CD4-positive, alpha-beta T cell treated with Interleukin-1 beta for 1 hour (primary cell): Measurements from ENCODE around the gene KIAA1191.
"Not testable (repeated sequence)": the region's sequence is repeated elsewhere in the genome, so short reads cannot be mapped to it uniquely, and the experiment has no call there.

Experiments
- DNase-seq, 2 donors: peaks; one replicate each; pipeline ENCODE4 v3.0.0-alpha.2; 2020 to 2022

Gene KIAA1191, protein sequence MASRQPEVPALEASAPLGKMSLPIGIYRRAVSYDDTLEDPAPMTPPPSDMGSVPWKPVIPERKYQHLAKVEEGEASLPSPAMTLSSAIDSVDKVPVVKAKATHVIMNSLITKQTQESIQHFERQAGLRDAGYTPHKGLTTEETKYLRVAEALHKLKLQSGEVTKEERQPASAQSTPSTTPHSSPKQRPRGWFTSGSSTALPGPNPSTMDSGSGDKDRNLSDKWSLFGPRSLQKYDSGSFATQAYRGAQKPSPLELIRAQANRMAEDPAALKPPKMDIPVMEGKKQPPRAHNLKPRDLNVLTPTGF

DNA sequence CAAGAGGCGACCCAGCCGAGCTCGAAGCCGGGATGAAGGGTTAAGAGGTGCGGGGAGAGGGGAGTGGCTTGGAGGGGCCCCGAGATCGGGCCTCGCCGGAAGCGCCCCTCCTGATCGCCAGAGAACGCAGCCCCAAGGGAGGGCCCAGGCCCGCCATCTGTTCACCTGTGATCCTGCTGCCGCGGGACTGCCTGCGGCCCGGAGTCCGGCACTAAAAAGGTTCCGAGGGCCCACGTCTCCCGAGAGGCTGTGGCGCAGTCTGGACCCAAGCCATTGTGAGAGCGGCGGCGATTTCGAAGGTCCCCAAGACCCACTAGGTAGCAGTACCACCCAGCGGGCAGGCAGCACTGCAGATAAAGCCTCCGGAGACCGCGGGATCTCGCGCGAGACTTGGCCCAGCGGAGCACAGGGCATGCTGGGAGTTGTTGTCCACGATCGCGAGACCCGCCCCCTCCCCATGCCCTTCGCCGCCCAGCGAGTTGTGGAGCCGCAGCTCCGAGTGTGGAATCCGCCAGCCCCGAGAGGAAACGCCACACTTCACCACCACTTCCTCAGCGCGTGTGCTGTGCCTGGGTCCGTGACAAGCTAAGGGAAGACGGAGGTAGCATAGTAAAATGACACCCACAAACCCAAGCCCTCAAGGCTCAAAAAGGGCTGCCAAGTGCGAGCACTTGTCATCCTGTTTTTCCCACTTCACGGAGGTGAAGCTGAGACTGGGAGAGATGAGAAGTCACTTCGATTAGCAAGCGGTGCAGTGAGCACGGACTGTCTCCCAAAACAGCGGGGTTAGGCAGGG lies at the start of gene KIAA1191:
TSS of gene KIAA1191 (minus strand) at position 328 of the 796 bp plus-strand sequence. CDS start 2,256 bp downstream, outside the sequence.
- DNase-seq = peak; percentile 96

DNA sequence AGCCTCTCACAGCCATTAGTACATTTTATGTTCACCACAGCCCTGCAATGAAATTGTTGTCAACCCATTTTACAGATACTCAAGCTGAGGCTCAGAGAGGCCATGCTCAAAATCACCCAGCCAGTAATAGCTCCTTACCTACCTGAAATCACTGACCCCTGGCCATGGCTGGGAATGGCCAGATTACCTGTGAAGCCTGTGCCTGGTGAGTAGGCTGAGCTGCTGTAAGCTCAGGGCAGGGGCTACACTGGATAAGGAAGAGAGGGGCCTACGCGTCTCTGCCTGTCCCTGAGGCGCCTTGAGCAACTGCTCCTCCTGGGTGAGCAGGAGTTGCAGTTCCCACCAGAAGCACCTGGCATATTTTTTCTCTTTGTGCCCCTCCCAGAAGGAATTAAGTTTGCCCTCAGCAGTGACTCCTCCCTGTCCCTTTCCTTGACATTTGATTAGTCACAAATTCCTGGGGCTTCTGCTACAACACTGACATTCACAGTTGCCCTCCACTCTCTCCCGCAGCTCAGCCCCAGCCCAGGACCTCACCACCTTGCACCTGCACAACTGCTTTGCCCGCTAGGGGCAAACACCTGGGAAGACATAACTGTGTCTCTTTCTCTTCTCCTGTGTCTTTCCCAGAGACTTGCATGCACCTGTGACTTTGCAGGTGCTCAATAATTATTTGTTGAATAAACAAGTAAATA lies 49.1 kb upstream of the KIAA1191 start:
- no peak for DNase-seq

DNA sequence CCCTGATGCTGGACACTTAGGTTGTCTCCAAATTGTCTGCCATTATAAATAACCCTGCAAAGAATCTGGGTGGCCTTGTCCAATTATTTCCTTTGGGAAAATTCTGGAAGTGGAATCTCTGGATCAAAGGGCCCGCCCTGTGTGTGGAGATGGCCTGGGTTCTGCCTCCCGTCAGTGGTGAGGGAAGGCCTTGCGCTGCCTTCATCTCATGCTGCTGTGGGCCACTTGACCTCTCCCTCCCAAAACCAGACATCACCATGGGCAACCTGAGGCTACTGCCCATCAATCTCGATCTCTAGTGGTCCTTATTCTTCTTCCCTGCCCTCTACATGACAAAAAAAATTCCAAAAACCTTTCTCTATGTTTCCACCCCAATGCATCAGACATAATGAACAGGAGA lies 48.2 kb upstream of the KIAA1191 start:
- DNase-seq = no peak

DNA sequence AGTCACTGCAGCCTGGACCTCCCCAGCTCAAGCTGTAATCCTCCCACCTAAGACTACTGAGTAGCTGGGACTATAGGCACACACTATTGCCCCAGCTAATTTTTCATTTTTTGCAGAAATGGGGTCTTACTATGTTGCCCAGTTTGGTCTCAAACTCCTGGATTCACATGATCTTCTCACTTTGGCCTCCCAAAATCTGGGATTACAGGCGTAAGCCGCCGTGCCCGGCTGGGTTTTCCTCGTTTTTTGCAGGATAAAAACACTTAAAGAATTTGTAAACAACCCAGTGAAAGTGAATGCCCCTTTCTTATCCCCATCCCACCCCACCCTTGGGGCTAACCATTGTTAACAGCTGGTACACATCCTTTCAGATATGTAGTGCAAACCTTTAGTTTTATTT lies 47.0 kb upstream of the KIAA1191 start:
- no peak for DNase-seq

DNA sequence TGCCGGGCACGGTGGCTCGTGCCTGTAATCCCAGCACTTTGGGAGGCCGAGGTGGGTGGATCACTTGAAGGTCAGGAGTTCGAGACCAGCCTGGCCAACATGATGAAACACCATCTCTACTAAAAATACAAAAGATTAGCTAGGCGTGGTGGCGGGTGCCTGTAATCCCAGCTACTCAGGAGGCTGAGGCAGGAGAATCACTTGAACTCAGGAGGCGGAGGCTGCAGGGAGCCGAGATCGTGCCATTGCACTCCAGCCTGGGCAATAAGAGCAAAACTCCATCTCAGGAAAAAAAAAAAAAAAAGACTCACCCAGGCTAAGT lies 46.6 kb upstream of the KIAA1191 start:
- not testable (repeated sequence) for DNase-seq

DNA sequence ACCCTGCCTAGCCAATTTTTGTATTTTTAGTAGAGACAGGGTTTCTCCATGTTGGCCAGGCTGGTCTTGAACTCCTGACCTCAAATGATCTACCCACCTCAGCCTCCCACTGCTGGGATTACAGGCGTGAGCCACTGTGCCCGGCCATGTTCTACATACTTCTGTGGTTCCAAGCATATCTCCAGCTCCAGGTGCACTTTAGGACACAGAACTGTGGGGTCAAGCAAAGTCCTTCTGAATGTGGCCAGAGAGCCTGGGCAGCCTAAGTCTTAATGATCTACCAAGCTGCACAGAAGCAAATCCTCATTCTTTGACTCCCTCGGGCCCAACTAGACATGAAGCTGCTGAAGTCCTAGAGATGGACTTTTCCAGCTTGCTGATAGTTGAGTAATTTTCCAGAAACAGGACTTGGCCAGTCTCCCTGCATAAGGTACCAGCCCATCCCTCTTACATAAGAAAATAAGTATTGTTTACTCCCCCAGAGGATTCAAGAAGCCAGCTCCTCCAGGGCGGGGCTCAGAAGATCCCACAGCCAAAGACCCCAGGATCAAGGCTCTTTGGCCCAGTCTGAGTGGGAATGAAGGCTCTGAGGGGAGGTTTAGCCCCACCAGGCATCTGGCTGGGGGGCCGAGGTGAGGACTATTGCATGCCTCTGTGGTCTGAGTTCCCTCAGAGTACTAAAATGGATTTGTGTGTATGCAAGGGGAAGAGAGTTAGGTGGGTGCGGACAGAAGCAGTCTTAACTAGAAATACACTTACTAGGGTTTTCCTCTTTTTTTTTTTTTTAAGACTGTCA lies 46.1 kb upstream of the KIAA1191 start:
- no peak for DNase-seq

DNA sequence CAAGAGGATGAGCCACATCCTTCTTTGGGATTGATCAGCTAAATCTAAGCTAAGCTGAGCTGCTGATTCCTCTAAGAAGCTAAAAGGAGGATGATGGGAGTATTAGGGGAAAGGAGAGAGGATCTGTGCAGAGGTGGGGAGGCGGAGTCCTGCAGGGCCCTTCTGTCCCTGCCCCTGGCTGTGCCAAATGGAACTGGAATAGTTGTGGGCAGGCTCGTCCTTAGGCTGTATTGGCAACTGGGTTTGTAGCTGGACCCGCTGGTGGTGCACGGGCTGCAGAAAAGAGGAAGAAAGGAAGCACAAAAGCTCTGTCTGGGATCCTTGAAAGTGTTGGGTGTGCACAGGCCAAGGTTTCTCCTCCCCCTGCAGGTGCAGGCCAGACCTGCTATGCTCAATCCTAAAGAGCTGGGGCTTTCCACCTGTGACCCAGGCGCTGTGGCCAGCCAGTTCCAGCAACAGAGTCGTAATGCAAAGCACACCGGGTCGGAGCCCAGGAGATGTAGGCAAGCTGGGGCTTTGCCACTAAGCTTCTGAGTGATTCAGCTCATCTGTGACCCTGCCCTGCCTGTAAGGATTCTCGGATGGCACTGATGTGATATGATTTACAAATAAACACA lies 45.0 kb upstream of the KIAA1191 start:
- DNase-seq = no peak

DNA sequence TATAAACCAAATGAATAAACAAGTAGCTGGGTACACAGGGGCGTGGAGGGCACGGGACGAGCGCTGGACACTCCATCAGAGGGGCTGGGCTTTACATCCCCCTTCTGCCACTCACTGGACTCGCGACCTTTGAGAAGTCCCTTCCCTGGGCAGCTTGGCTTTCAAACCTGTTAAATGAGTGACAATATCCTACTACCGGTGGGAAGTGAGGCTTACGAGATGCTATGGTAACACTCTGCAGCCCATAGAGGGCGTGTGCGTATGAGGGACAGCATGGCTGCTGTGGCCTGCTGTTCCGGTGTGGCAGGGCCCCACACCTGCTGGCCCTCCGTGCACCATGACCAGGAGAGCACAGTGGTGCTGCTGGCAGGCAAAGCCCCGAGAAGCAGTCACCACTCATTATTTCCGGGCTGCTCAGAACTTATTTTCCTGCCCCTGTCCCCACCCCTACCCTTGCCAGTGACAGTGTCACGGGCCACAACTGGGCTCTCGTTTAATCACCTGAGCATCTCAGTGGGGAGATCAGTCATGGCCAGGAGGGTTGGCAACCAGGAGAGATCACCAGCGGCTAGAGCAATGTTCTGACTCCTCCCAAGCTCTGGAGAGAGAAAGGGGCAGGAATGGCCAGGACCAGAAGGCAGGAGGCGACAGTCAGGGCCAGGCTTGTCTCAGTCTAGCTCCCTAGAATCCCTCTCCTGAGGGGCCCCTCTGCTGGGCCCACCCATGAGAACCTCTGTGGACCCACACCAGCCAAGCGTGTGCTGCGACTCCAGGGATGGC lies 44.3 kb upstream of the KIAA1191 start:
- DNase-seq = no peak

DNA sequence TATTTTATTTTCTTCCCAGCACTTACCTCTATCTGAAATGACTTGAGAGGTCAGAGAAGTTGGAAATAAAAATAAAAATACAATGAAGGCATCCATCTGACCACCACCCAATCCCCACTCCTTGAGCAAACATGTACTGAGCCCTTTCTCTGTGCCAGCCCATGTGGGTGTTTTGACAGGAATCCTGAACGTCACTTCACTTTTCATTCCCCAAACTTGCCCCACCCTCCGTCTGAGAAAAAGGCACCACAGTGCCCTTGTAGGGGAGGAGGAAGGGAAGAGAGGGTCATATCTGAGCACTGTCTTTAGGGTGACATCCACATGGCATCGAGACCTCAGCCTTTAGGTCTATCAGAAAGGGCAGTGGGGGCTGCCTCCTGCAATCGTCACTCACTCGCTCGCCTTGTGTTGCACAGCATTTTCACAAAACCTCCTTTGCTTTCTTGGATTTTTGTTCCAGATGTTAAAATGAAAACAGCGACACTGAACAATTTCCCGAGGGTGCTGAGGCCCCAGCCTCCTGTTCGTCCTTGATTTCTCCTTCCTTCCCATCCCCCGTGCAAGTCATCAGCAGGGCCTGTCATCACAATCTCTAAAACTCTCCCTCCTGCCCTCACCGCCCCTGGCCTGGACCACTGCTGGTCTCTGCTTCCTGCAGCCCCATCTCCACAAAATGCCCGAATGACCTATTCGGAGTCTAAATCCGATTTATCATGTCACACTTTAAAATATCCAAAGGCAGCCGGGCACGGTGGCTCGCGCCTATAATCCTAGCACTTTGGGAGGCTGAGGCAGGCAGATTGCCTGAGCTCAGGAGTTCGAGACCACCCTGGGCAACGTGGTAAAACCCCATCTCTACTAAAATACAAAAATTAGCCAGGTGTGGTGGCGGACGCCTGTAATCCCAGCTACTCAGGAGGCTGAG lies 40.0 kb upstream of the KIAA1191 start:
- no peak for DNase-seq

DNA sequence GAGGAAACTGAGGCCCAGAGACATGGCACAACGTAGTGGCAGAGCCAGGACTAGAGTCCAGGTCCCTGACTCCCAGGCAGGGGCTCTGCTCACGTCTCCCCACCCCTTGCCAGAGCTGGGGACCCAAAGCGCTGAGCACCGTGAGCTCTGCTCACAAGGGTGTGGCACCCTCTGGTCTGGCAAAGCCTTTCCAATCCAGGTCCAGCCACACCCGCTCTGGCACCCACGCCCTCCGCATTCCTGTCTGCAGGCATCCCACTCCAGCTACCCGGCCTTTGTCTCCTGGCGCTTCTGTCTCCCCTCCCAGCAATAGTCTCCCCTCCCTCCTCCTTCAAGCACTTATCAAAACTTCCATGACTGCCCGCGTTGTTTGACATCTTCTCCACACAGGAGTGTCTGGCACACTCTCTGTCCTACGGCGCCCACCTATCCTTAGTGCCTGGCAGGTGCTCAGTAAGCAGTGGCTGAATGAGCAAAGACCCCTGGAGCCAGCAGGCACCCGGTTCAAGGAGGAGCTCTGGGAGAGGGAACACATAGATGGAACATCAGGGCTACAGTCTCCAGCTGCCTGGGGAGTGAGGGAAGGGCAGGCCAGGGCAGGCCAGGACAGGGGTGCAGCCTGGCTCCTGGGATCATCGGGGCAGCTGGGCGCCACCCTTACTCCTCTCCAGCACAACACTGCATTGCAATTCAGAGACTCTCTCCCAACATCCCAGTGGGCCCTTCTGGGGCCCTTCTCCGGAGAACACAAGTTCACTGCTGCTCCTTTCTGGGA lies 39.0 kb upstream of the KIAA1191 start:
- no peak for DNase-seq

DNA sequence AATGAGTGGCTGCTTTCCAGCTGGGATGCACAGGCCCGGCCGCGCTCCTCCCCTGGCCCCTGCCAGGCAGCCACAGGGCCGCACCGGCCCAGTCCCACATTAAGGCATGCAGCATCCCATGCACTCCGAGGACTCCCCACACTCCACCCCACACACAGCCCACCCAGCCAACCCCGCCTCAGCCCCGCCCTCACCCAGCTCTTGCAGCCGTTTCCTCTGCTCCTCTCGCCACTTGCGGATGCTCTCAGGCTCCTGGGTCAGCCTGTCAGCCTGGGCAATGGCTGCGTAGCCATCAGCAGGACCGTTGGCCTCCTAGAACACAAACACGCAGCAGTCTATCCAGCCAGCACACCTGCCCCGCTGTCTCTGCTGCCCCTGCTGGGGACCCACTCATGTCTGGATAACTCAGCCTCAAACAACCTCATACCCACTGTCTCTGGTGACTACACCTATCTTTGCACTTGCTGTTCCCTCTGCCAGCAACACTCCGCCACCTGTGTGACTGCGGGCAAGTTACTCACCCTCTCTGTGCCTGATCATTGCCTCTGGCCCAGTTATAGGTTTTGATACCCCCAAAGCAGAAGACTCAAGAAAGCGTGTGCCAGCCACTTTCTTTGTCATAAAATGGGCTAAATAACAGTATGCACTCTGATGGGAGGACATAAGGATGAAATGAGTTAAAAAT lies 36.3 kb upstream of the KIAA1191 start:
- no peak for DNase-seq

DNA sequence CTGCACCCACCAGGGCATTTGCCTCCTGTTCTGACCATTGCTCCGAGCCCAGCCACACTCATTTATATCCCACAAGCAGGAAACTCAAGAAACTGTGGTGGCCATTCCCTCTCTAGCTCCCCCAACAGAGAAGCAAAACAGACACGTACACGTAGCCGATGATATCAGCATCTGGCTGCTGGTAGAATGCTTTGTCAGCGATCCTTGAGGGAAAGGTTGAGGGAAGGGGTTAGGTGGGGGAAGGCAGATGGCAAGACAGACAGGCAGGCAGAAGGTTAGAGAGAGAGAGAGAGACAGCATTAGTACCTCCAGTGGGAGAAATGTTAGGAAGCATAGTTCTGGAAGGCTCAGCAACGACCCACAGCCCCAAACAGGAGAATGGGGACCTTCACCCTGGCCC lies 34.8 kb upstream of the KIAA1191 start:
- no peak for DNase-seq

DNA sequence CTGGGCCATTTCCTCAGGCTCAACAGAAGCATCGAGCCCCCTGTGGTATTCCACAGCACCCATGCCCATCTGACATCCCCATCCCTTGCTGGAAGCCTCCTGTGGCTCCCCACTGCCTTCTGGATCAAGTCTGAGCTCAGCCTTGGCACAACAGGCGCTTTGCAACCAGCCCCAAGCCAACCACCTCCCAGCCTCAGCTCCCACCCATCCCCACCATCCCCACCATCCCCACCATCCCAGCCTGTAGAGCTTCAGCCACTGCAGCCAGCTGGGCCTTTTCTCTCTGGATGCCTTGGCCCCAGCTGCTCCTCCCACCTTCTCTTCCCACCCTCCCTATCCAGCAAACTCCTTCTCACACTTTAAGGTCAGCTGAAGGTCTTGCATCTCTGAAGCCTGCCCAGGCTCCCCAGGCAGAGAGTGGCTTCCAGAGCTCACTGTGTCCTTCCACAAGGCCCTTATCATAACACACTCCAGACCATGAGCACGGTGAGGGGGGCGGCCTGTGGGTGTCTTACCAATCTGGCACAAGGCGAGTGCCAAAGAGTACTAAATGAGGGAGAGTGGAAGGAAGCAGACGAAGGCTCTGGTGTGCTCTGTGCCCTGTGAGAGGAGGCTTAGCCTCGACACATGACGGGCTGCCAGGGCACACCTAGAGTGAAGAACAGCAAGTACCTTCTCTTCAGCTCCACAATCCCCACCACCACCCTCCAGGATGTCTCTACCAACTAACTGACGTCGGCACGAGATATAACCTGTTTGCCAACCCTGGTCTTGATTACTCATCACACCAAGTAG lies 33.5 kb upstream of the KIAA1191 start:
- DNase-seq = no peak

DNA sequence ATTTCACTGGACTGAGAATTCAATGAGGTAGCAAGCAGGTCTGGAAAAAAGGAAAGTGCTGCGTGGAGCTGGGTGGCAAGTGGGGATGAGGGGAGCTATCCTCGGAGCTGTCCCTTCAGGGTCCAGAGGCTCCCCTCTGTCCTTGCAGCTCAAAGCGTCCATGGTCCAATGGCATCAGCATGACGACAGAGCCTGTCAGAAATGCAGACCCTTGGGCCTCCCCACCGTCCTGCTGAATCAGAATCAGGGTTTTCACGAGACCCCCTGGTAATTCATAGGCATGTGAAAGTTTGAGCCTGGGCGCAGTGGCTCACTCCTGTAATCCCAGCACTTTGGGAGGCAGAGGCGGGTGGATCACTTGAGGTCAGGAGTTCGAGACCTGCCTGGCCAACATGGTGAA lies 32.5 kb upstream of the KIAA1191 start:
- no peak for DNase-seq

DNA sequence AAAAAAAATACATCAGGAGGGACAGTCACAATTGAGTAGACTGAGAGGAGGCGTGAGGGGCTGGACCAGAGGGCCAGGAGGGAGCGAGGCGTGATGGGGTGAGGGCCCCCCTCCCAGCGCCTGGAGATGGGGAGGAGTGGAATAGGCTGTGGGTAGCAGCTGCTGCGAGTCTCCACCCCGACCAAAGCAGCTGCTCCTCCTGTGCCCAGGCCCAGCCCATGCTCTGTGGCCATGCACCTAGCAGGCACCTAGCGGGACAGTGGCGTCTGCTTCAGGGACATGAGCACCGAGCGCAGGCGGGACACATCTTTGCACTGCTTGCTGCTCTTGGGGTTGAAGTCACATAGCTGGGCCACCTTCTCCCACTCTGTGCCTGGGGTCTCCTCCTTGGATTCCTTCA lies 31.0 kb upstream of the KIAA1191 start:
- no peak for DNase-seq

DNA sequence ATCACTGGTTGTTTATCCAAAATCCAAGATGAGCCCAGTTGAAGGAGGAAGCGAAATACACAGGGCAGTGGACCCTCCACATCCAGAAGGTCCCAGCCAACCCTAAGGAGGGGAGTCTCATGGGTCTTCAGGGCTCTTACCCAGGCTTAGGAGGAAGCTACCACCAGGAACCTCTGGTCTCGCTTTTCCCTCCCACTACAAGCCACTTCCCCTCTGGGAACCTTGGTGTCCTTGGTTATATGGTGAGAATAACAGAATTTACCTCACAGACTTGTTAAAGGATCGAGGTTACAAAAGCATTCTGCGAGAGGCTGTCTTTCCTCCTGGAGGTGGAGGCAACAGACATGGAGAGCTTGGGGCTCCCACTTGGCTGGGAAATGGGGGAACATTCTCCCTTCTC lies 30.4 kb upstream of the KIAA1191 start:
- DNase-seq = no peak

DNA sequence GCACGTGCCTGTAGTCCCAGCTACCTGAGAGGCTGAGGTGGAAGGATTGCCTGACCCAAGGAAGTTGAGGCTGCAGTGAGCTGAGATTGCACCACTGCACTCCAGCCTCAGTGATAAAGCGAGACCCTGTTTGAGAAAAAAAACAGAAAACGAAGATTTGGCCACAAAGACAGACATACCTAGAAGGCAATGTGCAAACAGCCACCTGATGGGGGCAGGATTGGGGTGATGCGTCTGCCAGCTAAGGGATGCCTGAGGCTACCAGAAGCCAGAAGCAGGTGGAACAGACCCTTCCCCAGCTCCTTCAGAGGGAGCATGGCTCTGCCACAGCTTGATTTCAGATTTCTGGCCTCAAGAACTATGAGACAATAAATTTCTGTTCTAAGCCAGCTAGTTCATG lies 29.9 kb upstream of the KIAA1191 start:
- DNase-seq = no peak
